Subcutaneous adipose tissue (tissue), 4 donors: ENCODE results near the gene SPCS1. TPM values are rescaled to one million over a fixed set of nuclear protein-coding genes. Genes with fewer than 3 reads are reported as not detected.

Source experiments
- CTCF ChIP-seq: fragments of 450-650 bp; IDR thresholded peaks from one replicate; pipeline ENCODE4 v1.5.1; 2016; ENCODE audit warnings: low read depth, mild to moderate bottlenecking, control low read depth, antibody characterized with exemption, moderate library complexity
- total RNA-seq, 4 donors: library from RNA; depleted of rRNA; stranded (reverse); fragments of >200 nt; gene quantifications; one replicate each; pipeline ENCODE4 v1.1.0, GENCODE V29; 2016

Gene SPCS1
- total RNA-seq, 4 donors from 2014 or later = 44.3 to 108 (median 80.8) TPM

- no peak for TF ChIP-seq CTCF
Observed at GRCh38 chr3:52695798-52696671, 9.9 kb upstream of the SPCS1 start.

- no peak for TF ChIP-seq CTCF
Observed at GRCh38 chr3:52696830-52697631, 8.9 kb upstream of the SPCS1 start.

GRCh38 chr3:52697632-52697965 is 8.3 kb upstream of the SPCS1 start:
- TF ChIP-seq CTCF = no peak

GRCh38 chr3:52703341-52703740 is 2.6 kb upstream of the SPCS1 start:
- no peak for TF ChIP-seq CTCF

GRCh38 chr3:52704611-52705437 is 1.1 kb upstream of the SPCS1 start:
- no peak for TF ChIP-seq CTCF

- TF ChIP-seq CTCF = no peak
Observed at GRCh38 chr3:52705438-52705687, 543 bp upstream of the SPCS1 start.

- no peak for TF ChIP-seq CTCF
Observed at GRCh38 chr3:52707585-52707984, 1.7 kb downstream of the SPCS1 start.
